GM21737 (cell line): ENCODE results near the gene ARHGEF37.
"Not testable (repeated sequence)": the region's sequence is repeated elsewhere in the genome, so short reads cannot be mapped to it uniquely, and the experiment has no call there.

Experiments used
- ATAC-seq: cut with Tn5 transposase; IDR thresholded peaks from one replicate; pipeline ENCODE4 v1.9.1; 2021; ENCODE audit warnings: mild to moderate bottlenecking, moderate library complexity; ENCODE audit not compliant: unreplicated experiment

ARHGEF37 gene

GRCh38 chr5:149645236-149645635, 63.9 kb downstream of the ARHGEF37 start:
- no peak for ATAC-seq

DNA sequence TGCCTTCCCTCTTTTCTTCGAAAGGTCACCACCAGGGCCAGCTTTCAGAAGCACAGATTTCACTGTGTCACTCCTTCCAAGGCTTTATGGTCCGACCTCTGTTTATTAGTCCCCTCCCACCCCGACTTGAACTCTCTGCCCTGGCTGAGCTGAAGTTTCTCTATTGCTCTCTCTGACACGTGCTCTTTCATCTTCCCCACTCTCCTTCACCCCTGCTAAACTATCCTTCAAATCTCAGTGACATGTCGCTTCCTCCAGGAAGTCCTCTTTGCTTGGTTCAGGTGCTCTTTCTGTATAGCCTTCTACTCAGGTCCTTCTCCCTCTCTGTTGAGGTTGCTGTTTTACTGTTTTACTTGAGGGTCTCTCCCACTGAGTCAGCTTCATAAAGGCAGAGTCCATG, 64.4 kb downstream of the ARHGEF37 start:
- ATAC-seq, result no peak

- ATAC-seq, result no peak
These were observed 65.3 kb downstream of the ARHGEF37 start for GRCh38 chr5:149646564-149646963.

GRCh38 chr5:149647334-149647733, 66.0 kb downstream of the ARHGEF37 start:
- ATAC-seq, result no peak

- not testable (repeated sequence) for ATAC-seq
These were observed 67.4 kb downstream of the ARHGEF37 start for GRCh38 chr5:149648464-149649393.

GRCh38 chr5:149649730-149650129, 68.4 kb downstream of the ARHGEF37 start:
- ATAC-seq, result not testable (repeated sequence)

DNA sequence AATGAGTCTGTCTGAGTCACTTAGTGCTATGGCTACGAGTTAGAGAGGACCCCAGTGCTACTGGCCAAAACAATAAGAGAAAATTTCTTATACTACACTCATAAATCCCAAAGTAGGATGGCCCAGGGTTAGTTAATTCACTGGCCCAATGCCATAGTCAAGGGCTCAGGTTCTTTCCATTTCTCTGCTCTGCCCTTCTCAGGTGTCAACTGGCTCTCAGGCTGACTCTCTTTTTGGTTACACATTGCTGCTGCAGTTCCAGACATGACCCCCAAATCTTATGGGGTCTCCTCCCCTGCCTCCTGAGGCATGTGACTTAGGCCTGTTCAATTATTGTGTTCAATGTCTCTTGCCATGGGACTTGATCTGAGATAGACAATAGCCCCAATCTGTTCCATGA, 70.4 kb downstream of the ARHGEF37 start:
- no peak for ATAC-seq

- ATAC-seq, result no peak
These were observed 71.4 kb downstream of the ARHGEF37 start for GRCh38 chr5:149652697-149653096.

GRCh38 chr5:149654231-149654630, 72.9 kb downstream of the ARHGEF37 start:
- ATAC-seq, result no peak

DNA sequence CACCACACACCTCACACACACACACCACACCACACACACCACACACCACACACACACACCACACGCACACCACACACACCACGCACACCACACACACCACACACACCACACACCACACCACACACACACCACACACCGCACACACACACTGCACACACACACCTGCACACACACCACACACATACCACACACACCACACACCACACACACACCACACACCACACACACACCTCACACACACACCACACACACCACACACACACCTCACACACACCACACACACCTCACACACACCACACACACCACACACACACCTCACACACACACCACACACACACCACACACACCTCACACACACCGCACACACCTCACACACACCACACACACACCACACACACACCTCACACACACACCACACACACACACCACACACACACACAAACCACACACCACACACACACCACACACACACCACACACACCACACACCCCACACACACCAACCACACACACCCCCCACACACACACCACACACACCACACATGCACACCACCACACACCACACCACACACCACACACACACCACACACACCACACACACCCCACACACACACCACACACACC, 73.7 kb downstream of the ARHGEF37 start:
- ATAC-seq, result no peak

DNA sequence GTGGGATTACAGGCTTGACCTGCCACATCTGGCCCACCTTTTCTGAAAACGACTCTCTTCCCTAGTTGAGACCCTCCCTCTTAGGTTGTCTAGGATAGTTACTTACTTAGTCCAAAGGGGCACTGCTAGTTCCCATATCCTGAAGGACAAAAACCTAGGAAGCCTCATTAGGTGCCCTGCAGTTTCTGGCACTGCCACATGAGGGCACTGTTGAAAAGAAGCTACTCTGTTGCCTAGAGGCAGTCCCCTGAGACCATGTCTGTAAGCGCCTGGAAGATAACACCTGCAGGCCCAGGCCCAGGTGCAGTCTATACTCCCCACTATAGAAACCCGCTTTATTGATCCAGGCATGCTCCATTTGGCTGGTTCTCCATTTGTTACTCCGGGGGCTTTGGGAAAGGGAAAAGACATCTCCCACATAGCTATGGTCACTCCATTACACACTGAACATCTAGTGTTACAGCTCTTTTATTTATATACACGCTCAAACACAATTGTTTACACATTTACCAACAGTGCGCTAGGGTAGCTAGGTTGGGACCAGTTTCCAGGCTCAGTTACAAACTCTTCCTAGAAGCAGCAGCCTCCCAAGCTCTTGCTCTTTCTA, 75.4 kb downstream of the ARHGEF37 start:
- ATAC-seq, result no peak

DNA sequence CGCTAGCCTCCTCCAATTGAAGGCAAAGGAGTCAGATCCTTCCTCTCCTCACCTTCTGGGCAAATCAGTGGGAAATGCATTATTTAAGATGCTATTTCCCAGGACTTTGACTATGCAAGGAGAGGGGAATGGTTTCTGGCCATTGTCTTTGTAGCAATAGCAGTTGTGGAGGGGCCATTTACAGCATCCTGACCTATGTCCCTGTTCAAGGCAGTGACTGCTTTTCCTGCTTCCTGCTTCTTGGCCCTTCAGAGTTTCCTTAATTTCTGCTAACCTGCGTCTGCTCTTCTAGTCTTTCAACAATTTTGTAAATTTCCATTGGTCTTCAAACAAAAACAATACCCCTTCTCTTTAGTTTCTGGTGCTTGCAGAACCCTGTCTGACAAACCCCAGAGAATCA, 76.0 kb downstream of the ARHGEF37 start:
- ATAC-seq, result no peak

DNA sequence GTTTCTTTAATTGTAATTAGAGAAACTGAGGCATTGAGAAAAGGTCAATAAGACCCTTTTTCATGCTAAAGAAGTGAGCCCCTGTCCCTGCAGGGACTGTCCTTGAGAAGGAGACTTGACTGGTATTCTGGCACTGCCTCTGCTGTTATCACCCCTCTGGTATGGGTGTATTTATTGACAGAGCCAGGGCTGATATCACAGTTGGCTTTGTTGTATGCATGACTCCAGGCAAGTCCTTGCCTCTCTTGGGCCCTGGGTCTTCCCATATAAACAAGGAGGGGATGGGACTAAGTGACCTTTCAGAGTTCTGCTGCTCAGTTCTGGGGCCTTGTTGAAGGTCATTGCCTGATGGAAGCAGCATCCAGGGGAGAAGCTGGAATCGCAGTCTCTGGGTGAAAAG, 77.0 kb downstream of the ARHGEF37 start:
- ATAC-seq, result no peak

- ATAC-seq, result no peak
These were observed 82.8 kb downstream of the ARHGEF37 start for GRCh38 chr5:149664083-149664482.

DNA sequence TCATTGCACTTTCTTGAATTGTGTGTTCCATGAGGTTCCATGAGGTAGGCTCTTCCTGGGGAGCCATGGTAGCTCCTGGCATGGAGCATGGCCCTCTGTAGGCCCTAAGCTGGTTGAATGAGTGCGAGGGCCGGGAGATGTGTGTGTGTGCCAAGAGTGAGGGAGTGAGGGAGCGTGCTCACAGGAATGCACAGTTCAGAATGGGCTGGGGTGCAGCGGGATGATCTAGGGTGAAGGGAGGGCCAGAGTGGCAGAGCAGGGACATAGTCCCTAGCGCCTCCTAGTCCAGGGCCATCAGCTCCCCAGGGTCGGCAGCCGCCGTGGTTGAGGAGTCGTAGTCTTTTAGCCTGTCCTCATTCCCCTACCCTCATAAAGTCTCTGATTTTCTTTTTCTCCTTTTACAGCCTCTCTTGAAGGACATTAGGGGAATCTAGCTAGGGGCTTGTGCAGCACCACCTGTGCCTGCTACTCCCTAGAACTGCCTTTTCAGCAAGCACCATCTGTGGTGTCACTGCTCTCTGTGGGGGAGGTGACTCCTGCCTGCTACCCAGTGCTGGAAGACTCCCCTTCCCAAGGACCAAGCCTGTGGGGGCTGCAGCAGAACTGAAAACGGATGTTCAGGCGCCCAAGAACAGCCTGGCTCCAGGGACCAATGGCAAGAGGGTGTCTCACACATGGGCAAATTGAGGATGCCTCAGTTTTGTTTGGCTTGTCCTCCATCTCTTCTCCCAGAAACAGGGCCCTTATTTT, 83.5 kb downstream of the ARHGEF37 start:
- no peak for ATAC-seq

GRCh38 chr5:149665416-149666175, 84.3 kb downstream of the ARHGEF37 start:
- no peak for ATAC-seq

- ATAC-seq, result no peak
These were observed 85.0 kb downstream of the ARHGEF37 start for GRCh38 chr5:149666212-149666852.

GRCh38 chr5:149667084-149667828, 86.0 kb downstream of the ARHGEF37 start:
- no peak for ATAC-seq

GRCh38 chr5:149667829-149668330, 86.6 kb downstream of the ARHGEF37 start:
- no peak for ATAC-seq
